Stimulated activated CD8-positive, alpha-beta memory T cell treated with anti-CD3 and anti-CD28 coated beads, Interleukin-15, amount 100 ng/mL, for 48 hours (primary cell): ENCODE data around the gene NMNAT2.
"Not testable (repeated sequence)": the region's sequence is repeated elsewhere in the genome, so short reads cannot be mapped to it uniquely, and the experiment has no call there.

Experiments
- DNase-seq, 2 donors: peaks; one replicate each; pipeline ENCODE4 v3.0.0-alpha.2; 2020; ENCODE audit warnings: low read depth in 2 of 2

The NMNAT2 gene

DNA sequence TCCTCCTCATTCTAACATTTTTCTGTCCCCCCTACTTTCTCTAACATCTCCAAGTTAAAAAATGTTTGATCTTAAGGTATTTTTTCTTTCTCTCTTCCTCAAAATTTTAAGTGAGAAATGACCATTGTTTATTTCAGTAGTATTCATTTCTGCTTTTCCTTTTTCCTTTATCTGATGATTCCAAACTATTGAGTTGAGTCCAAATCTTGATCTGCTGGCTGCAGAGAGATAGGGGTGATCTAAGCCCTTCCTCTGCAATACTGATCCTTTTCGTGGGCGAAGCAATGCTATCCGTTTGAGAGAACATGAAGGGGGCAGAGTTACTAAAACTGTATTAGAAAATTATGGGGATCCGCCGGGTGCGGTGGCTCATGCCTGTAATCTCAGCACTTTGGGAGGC is 516 bp upstream of the NMNAT2 start:
- DNase-seq: no peak

DNA sequence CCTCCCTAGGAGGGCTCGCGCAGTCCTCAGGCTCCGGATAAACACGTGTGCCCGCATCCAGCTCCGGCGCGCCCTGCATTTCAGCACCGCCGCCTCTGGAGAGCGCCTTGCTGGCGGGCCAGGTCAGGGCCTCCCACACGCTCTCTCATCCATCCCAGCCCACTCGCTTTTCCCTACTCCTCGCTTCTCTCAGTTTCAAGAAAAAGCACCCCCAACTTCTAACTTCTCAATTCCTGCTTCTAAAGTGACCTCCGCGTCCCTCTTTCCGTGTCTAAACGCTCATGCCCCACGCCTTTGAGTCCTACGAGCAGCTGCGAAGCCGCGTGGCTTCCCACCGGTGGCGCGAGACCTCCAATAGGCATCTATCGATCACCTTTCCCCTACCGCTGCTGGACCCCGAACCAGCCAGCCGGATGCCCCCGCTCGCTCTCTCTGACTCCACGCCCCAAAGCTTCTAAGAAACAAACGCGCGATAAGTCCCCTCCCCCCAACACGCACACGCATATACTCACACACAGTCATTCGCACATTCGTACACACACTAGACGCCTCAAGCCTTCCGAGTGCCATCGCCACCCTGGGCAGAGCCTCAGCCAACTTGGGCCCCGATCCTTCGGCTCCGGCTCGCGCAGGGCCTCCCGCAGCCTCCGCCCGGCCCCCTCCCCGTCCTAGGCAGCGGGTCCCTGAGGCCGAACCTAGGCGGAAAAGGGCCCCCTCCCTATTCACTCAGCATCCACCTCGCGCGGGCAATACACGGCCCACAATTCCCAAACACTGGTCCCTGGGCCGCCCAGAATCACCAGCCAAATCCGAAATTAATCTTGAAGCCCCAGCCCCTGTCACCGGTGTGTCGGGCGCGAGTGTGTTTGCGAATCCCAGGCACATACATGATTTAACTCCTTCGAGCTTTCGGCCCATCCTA is 1.1 kb downstream of the NMNAT2 start:
- peak in 1 of 2 donors; percentile 14 for DNase-seq

DNA sequence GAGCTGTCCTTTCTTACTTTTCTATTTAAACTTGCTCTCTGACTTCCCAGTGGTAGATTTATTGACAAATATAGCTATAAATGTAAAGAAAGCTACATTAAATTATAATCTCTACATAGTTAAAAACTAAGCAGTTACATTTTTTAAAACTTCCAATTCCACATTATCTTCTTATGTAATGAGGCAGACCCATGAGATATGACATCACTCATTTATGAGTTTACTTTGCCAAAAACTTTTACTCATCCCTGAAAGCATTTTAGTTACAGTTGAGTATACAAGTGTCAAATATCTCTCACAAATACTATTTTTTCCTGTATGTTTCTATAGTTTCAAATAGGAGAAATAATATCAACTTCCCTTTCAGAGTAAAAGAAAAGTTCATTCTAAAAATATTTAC is 3.8 kb downstream of the NMNAT2 start:
- DNase-seq: no peak

- no peak for DNase-seq
Observed at GRCh38 chr1:183411091-183411490, 7.1 kb downstream of the NMNAT2 start.

DNA sequence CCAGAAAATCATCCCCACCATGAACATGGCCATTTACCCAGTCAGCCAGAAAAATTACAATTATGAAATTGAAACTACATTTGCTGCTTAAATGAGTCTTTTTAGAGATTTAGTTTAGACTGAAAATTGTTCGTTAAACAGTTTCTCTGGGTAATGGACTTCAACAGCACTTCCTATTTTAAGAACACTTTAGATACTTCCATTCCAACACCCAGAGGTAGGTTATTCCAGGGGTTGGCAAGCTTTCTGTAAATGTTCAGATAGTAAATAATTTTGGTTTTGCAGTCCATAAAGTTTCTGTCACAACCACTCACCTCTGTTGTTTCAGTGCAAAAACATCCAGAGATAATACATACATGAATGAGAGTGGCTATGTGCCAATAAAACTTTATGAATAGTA is 10.2 kb downstream of the NMNAT2 start:
- no peak for DNase-seq

DNA sequence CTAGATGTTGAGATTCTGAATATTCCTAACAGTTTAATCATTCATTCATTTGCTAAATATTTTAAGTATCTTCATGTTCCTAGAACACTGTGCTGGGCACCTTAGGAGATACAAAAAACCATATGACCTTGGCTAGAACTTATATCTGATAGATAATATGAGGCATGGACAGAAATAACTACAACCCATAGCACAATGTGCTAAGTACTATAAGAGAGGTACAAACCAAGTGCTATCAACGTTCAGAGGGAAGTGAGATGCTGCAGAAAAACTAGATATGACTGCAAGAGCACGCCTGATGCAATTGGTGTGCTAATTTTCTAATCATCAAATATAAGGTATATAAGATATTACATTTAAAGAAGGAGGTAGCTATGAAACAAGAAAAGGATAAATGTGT is 10.7 kb downstream of the NMNAT2 start:
- DNase-seq: no peak

DNA sequence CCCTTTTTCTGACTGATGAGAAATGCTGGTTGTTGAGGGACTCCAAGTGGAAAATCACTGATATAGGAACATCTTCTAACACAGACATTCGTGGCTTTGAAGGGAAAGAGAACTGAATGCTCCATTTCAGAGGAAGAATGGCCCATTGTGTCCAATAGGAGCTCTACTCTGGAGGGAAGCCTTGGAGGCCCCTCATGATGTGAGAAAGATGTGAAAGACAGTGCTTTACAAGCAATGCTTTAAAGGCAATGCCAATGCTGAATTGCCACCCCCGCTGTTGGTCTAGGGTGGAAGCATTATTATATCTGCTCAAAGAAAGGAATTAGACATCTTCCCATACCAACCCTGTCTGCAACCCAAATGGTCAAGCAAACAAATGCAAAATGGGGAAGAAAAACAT is 13.7 kb downstream of the NMNAT2 start:
- no peak for DNase-seq

DNA sequence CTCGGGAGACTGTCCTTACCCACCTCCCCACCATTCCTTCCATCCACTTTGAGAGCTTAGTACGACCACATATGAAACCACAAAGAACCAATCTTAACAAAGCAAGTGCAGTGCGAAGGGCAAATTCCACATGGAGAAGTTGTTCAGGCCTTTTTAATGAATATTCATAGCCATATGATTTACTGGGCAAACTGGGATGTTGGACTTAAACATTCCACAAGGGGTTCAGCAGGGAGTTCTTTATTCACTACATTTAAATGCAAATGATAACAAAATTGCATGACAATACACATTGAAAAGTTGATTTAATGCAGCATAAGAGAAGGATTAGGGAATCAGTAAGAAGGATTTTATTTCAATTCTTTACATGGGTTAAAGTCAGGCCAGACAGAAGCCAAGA is 14.7 kb downstream of the NMNAT2 start:
- no peak for DNase-seq

DNA sequence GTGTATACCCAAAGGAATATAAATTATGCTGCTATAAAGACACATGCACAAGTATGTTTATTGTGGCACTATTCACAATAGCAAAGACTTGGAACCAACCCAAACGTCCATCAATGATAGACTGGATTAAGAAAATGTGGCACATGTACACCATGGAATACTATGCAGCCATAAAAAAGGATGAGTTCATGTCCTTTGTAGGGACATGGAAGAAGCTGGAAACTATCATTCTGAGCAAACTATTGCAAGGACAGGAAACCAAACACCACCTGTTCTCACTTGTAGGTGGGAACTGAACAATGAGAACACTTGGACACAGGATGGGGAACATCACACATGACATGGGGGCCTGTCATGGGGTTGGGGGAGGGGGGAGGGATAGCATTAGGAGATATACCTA is 16.6 kb downstream of the NMNAT2 start:
- not testable (repeated sequence) for DNase-seq

DNA sequence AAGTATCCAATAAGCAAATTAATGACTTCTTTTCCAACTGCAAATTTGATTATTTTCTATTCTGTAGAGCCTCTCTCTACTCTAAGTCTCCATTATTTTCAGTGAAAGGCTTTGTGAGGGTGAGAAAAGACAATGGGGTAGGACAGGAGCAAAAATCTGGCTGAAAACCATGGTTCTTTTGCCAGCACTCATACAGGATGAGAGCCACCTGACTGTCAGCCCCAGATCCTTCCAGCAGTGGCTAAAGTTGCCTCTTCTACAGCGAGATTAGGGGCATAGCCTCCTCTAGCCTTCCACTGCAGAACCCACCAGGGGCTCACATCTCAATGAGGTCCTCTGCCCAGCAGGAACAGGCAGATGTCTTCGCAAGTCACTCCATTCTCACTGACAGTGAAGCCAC is 23.7 kb downstream of the NMNAT2 start:
- DNase-seq: no peak

- DNase-seq: no peak
Observed at GRCh38 chr1:183391863-183392262, 26.3 kb downstream of the NMNAT2 start.

- no peak for DNase-seq
Observed at GRCh38 chr1:183390561-183390960, 27.6 kb downstream of the NMNAT2 start.

GRCh38 chr1:183388735-183389134 is 29.4 kb downstream of the NMNAT2 start:
- no peak for DNase-seq

- no peak for DNase-seq
Observed at GRCh38 chr1:183385340-183386144, 32.6 kb downstream of the NMNAT2 start.

DNA sequence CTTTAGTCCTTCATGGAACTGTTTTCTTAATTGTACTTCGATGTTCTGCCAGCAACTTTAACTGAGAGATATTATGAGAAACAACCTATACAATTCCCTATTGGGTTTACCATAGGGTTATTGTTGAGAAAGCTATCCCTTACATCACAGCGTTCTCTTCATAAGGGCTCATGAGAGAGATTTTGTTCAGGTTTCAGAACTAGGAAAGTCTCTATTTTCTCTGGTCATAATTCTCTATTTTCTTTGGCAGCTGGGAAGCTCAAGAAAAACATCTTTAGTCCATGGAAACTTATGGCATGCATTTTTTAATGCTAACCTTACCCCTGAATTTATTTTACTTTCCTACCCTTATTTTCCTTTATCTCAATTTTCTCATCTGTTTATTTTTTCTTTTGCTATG is 38.2 kb downstream of the NMNAT2 start:
- no peak for DNase-seq

DNA sequence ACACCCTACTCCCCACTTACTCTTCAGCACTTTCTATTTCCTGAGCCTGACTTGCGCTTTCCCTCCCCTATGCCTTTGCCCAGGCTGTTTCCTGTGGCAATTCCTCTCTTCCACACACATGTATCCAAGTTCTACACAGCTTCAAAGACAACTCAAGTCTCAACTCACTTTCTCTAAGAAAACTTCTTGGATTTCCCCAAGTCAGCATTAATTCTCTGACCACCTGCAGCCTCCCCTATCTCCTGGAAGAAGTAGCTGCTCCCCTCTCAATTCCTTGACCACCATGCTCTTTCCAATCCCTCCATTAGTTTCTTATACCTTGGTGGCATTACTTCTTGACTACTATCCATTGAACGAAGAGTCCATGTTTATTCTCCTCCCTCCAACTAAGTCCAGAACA is 42.8 kb downstream of the NMNAT2 start:
- DNase-seq: no peak

DNA sequence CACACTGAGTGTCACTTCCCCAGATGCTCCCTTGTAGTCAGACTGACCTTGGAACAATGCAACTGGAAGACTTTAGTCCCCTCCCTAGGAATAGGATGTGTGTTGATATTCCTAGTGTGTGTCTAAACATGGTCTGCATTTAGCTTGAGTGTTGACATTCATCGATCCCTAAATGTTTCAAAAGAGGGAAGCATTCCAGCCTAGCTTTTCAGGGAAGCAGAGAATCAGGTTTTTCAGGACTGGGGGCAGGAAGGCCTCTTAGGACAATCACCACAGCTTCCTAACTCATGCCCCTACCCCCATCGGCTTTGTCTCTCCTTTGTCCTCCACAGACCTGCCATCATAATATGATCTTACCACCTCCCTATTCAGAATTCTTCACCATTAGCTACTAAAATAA is 43.4 kb downstream of the NMNAT2 start:
- no peak for DNase-seq

DNA sequence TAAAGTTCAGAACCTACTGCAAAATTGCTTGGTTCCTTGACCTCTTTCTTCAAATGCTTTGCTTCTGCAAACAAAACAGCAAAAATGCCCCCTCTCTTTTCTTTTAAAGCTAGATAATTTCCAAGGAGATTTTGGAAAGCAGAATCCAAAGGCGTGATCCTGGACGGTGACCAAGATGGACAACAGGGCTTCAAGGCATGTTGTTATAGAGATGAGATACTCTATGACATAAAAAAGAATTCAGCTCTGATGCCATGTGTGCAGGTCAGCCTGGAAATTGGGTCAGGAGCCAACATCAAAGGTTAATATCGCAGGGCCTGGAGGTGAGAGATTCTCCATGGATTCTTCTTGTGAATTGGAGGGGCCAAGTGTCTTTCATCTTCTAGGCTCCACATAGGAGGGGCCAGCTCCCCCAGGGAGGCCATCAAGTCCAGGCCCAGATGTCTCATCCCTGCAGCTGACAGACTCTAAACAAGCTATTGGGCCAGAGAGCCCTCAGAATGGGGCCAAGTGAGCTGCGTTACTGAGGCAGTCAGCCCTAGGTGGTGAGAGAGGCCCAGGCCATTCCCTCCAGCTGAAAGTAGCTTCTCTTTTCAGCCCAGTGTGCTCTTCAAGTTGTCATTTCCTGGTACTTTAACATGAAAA is 45.5 kb downstream of the NMNAT2 start:
- no peak for DNase-seq

DNA sequence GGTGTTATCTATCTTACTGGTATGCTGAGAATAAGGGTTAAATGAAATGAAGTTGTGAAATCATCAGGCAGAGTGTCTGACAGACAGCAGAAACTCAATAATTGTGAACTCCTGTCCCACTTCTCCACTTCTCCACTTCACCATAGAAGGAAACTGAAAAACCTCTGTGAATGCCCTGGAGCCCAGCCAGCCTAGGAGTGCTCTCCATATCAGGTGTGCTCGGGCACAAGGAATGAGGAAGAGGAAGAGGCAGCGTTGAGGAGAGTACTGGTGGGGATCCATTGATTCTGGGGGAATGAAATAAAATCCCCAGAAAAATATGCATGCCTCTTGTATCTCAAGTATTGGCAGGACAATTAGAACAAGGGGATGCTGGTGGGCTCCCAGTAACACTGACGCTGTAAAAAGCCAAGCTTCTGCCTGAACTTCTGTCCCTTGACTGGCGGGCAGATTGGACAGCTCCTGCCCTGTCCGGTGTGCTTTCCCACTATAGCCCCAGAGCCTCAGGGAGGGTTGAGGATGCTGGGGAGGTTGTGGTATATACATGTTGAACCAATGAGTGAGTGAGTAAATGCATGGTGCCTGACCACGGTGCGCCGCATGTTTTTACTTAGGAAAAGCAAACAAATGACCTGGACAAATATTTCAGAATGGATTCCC is 47.7 kb downstream of the NMNAT2 start:
- no peak for DNase-seq

DNA sequence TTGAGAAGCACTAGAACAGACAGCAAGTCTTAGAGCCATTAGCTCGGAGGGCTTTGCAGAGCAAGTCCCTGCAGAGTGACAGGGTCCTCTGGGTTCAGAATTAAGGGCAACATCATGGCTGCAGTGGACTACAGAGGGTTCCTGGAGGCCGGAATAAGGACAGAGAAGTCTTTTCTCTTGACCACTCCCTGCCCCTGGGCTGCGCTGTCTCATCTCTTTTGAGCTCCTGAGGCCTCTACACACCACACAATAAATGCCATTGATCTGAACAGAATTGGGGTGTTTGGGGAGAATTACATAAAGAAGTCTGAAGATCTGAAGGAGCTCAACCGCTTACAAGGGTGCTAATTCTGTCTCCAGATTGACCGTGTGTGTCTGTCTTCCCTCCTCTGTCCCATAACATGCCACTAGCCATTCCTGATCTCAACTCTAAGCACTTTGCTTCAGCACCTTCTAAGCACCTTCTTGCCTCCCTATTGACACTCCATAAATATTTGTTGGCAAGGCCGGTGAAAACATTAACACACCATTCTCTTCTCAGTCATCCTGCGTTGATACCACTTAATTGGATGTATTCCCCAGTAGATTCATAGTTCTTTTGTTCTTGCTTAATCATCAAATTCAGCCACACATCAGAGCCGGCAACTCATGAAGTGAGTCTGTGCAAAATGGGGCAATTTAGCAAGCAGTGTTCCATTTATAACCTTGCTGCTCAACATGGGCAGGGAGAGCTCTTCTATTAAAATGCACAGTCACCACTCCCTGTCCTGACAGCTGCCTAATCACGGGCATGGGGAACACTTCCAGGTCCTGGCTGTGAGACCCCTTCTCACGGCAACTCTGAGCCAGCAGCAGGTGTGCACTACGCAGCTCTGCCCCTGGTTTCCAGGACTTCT is 49.7 kb downstream of the NMNAT2 start:
- no peak for DNase-seq

- DNase-seq: no peak
Observed at GRCh38 chr1:183366116-183366515, 52.1 kb downstream of the NMNAT2 start.
